Measurements from ENCODE around the gene FLT3. TPM values are rescaled to one million over a fixed set of nuclear protein-coding genes. Genes with fewer than 3 reads are reported as not detected.

The FLT3 gene
- total and polyA plus RNA-seq, 2 donors from 2014 or later = 2.9 TPM; not detected in 1

DNA sequence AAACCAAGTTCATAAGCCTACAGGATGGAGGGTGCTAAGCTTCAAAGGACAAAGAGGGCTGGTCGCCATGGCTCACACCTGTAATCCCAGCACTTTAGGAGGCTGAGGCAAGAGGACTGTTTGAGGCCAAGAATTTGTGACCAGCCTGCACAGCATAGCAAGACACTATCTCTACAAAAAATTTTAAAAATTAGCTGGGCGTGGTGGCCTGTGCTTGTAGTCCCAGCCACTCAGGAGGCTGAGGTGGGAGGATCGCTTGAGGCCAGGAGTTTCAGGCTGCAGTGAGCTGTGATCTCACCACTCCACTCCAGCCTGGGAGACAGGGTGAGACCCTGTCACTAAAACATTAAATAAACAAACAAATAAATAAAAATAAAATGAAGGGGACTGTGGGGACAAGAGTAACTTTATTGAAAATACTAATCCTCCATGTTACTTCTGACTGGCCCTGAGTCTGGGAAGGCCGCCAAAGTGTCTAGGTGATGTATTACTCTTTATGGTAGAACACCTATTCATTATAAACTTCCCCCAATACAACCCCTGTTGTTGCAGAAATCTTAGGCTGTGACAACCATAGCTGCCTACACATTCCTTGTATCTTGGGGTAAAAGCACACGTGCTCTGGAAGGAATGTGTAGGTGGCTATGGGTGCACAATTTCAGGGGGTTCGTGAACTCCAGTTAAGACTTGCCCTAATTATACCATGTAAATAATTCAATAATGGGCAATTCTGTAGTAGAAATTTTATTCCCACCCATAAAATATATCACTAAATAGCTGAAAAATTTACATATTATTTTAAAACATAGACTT, 97.3 kb downstream of the FLT3 start:
- FAIRE-seq = no peak
- no peak for TF ChIP-seq CTCF (IDR thresholded peaks at IDR 0.05; ENCODE audit: borderline replicate concordance, extremely low read depth, insufficient read depth)
- Histone ChIP-seq H3K27me3 (ENCODE audit: control insufficient read depth, insufficient read depth, low read length) (no peaks in the 10 kb centered on the region), H3K9ac (ENCODE audit: low read length in 3 of 3) (no peak overlapping the region), H3K4me1 (ENCODE audit: control insufficient read depth in 2 of 3, insufficient read depth in 2 of 3, low read depth in 1 of 3, low read length in 3 of 3) (no peaks in the 10 kb centered on the region), H3K4me3 (ENCODE audit: low read length in 3 of 3) (no peak overlapping the region), H3K9me3 (ENCODE audit: control insufficient read depth in 2 of 3, insufficient read depth in 1 of 3, low read length in 3 of 3) (no peaks in the 10 kb centered on the region), H3K36me3 (ENCODE audit: control insufficient read depth in 2 of 3, insufficient read depth in 3 of 3, low read length in 3 of 3) (no peaks in the 10 kb centered on the region), H3K27ac (ENCODE audit: low read depth in 2 of 2, low read length in 2 of 2) (no peak overlapping the region)
- intact Hi-C loops (cut with DNase I) = no loop called here
- peak in 3 of 5 donors; percentile 10 to 42 (median 24) for DNase-seq

GRCh38 chr13:28001837-28002473, 98.4 kb downstream of the FLT3 start:
- no peak for FAIRE-seq
- Histone ChIP-seq H3K36me3 (ENCODE audit: control insufficient read depth in 2 of 3, insufficient read depth in 3 of 3, low read length in 3 of 3) (no peaks in the 10 kb centered on the region), H3K27ac (ENCODE audit: low read depth in 2 of 2, low read length in 2 of 2) (no peak overlapping the region), H3K4me3 (ENCODE audit: low read length in 3 of 3) (no peak overlapping the region), H3K9ac (ENCODE audit: low read length in 3 of 3) (no peak overlapping the region), H3K4me1 (ENCODE audit: control insufficient read depth in 2 of 3, insufficient read depth in 2 of 3, low read depth in 1 of 3, low read length in 3 of 3) (no peaks in the 10 kb centered on the region), H3K9me3 (ENCODE audit: control insufficient read depth in 2 of 3, insufficient read depth in 1 of 3, low read length in 3 of 3) (no peaks in the 10 kb centered on the region), H3K27me3 (ENCODE audit: control insufficient read depth, insufficient read depth, low read length) (no peaks in the 10 kb centered on the region)
- no peak for DNase-seq
- intact Hi-C loops (cut with DNase I) = no loop called here
- TF ChIP-seq CTCF (IDR thresholded peaks at IDR 0.05; ENCODE audit: borderline replicate concordance, extremely low read depth, insufficient read depth) = no peak

- no peaks in the 10 kb centered on the region for H3K9me3 ChIP-seq (ENCODE audit: control insufficient read depth in 2 of 3, insufficient read depth in 1 of 3, low read length in 3 of 3)
- DNase-seq (no peak), FAIRE-seq (no peak)
- H3K27me3 ChIP-seq (ENCODE audit: control insufficient read depth, insufficient read depth, low read length) = no peaks in the 10 kb centered on the region
- intact Hi-C loops (cut with DNase I) = no loop called here
- H3K4me1 ChIP-seq (ENCODE audit: control insufficient read depth in 2 of 3, insufficient read depth in 2 of 3, low read depth in 1 of 3, low read length in 3 of 3) = no peaks in the 10 kb centered on the region
- H3K4me3 ChIP-seq (ENCODE audit: low read length in 3 of 3) = no peak overlapping the region
- no peaks in the 10 kb centered on the region for H3K36me3 ChIP-seq (ENCODE audit: control insufficient read depth in 2 of 3, insufficient read depth in 3 of 3, low read length in 3 of 3)
- no peak overlapping the region for H3K9ac ChIP-seq (ENCODE audit: low read length in 3 of 3)
- no peak overlapping the region for H3K27ac ChIP-seq (ENCODE audit: low read depth in 2 of 2, low read length in 2 of 2)
- TF ChIP-seq CTCF (IDR thresholded peaks at IDR 0.05; ENCODE audit: borderline replicate concordance, extremely low read depth, insufficient read depth) = no peak
Measured at GRCh38 chr13:28001049-28001448, 99.3 kb downstream of the FLT3 start.

Data from kidney (tissue), 14 donors.